ENCODE results near the gene DCDC2C.

The DCDC2C gene

GRCh38 chr2:3738454-3738853, 35.1 kb downstream of the DCDC2C start:
- peaks cover 6% of the 10 kb centered on the region for H3K27me3 Mint-ChIP-seq (ENCODE audit: low read depth)
- H3K4me3 Mint-ChIP-seq, result no peak overlapping the region
- no peaks in the 10 kb centered on the region for H3K36me3 Mint-ChIP-seq (ENCODE audit: low read depth)
- H3K27ac Mint-ChIP-seq, result no peak overlapping the region
- no peaks in the 10 kb centered on the region for H3K4me1 Mint-ChIP-seq (ENCODE audit: low read depth)
- H3K9me3 Mint-ChIP-seq, result no peaks in the 10 kb centered on the region

DNA sequence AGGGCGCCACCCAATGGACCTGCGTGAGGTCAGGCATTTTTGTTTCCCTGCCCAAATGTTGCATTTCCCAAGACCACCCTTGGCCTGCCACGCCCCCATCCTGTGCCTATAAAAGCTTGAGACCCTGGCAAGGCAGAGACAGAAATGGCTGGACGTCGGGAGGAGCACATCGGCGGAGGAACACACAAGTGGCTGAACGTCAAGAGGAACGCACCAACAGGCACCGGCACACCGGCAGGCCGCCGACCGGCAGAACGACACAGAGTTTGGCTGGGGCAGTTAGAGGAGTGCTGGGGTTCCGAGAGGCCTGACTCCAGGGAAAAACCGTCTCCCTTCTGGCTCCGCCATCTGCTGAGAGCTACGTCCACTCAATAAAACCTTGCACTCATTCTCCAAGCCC, 35.9 kb downstream of the DCDC2C start:
- Mint-ChIP-seq H3K27me3 (ENCODE audit: low read depth) (peaks cover 6% of the 10 kb centered on the region), H3K36me3 (ENCODE audit: low read depth) (no peaks in the 10 kb centered on the region), H3K27ac (no peak overlapping the region), H3K9me3 (no peaks in the 10 kb centered on the region), H3K4me3 (no peak overlapping the region), H3K4me1 (ENCODE audit: low read depth) (no peaks in the 10 kb centered on the region)

GRCh38 chr2:3741396-3741795, 38.0 kb downstream of the DCDC2C start:
- no peaks in the 10 kb centered on the region for H3K36me3 Mint-ChIP-seq (ENCODE audit: low read depth)
- no peak overlapping the region for H3K27ac Mint-ChIP-seq
- H3K4me1 Mint-ChIP-seq (ENCODE audit: low read depth), result no peaks in the 10 kb centered on the region
- H3K4me3 Mint-ChIP-seq, result no peak overlapping the region
- H3K9me3 Mint-ChIP-seq, result no peaks in the 10 kb centered on the region
- H3K27me3 Mint-ChIP-seq (ENCODE audit: low read depth), result peaks cover 6% of the 10 kb centered on the region

DNA sequence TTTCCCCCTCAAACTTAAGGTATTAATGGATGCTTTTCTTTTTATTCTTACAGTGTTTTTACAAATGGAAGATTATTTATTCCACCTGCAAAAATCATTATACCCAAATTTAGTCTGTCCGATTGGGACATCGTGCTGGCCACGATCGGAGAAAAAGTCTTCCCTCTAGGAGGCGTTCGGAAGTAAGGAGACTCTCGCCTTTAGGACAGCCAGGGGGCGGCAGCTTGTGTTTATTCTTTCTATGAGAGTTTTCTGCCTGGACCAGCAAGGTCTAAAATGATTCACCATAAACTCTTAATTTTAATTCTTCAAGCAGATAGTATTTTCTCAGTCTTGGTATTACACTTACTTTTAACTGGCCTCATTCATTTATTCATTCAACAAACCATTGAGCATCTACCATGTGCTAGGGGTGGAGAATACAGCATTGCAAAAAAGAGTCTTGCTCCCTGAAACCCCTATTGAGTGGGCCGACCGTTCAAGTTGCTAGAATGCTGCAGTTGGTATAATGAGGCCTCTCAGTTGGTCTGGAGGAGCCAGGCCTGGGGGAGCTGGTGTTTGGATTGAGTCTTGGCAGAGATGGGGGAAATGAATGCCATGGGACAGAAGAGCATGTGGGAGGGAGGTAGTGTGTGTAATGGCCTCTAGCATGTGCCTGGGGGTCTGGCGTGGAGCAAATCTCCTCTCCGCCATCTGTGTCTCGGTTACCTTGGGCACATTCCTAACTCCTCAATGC, 38.7 kb downstream of the DCDC2C start:
- Mint-ChIP-seq H3K9me3 (no peaks in the 10 kb centered on the region), H3K27ac (no peak overlapping the region), H3K4me1 (ENCODE audit: low read depth) (no peaks in the 10 kb centered on the region), H3K27me3 (ENCODE audit: low read depth) (peaks cover 6% of the 10 kb centered on the region), H3K36me3 (ENCODE audit: low read depth) (no peaks in the 10 kb centered on the region), H3K4me3 (no peak overlapping the region)

- Mint-ChIP-seq H3K9me3 (no peaks in the 10 kb centered on the region), H3K36me3 (ENCODE audit: low read depth) (no peaks in the 10 kb centered on the region), H3K27ac (no peak overlapping the region), H3K4me1 (ENCODE audit: low read depth) (no peaks in the 10 kb centered on the region), H3K27me3 (ENCODE audit: low read depth) (peaks cover 6% of the 10 kb centered on the region), H3K4me3 (no peak overlapping the region)
Observed at GRCh38 chr2:3742743-3743508, 39.6 kb downstream of the DCDC2C start.

- Mint-ChIP-seq H3K4me1 (ENCODE audit: low read depth) (no peaks in the 10 kb centered on the region), H3K9me3 (no peaks in the 10 kb centered on the region), H3K4me3 (no peak overlapping the region), H3K27me3 (ENCODE audit: low read depth) (peaks cover 6% of the 10 kb centered on the region), H3K27ac (no peak overlapping the region), H3K36me3 (ENCODE audit: low read depth) (no peaks in the 10 kb centered on the region)
Observed at GRCh38 chr2:3743951-3744555, 40.7 kb downstream of the DCDC2C start.

GRCh38 chr2:3745920-3746319, 42.5 kb downstream of the DCDC2C start:
- Mint-ChIP-seq H3K4me3 (no peak overlapping the region), H3K27ac (no peak overlapping the region), H3K36me3 (ENCODE audit: low read depth) (no peaks in the 10 kb centered on the region), H3K9me3 (no peaks in the 10 kb centered on the region), H3K4me1 (ENCODE audit: low read depth) (no peaks in the 10 kb centered on the region), H3K27me3 (ENCODE audit: low read depth) (peaks cover 6% of the 10 kb centered on the region)

DNA sequence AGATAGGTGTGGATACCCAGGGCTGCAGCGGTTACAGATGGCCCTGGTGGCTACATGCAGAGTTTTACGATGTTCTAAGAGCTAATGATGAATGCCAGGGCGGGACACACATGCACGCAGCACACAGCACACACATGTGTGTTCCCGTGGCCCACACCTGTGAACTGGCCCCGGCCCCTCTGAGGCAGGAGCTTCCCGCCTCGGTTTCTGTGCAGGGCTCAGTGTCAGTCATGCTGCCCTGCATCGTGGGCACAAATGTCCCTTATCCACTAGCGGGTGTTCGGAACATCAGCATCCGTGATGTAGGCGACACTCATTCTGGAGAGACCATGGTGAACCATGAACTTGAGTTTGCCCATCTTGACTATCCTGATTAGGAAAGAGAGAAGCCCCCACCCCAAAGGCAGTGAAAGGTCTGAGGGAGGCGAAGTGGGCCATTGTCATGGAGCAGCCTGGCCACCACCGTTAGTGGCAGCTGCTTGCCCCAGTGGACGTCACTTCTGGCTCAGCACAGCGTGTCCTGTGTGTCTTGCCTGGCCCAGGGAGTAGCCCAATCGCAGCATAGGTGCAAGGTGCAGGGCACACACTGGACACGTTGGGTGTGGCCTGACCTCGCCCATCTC, 43.8 kb downstream of the DCDC2C start:
- H3K36me3 Mint-ChIP-seq (ENCODE audit: low read depth), result no peaks in the 10 kb centered on the region
- H3K27me3 Mint-ChIP-seq (ENCODE audit: low read depth), result no peaks in the 10 kb centered on the region
- no peak overlapping the region for H3K4me3 Mint-ChIP-seq
- H3K9me3 Mint-ChIP-seq, result no peaks in the 10 kb centered on the region
- H3K27ac Mint-ChIP-seq, result no peak overlapping the region
- no peaks in the 10 kb centered on the region for H3K4me1 Mint-ChIP-seq (ENCODE audit: low read depth)

- H3K9me3 Mint-ChIP-seq, result no peaks in the 10 kb centered on the region
- no peak overlapping the region for H3K4me3 Mint-ChIP-seq
- H3K27ac Mint-ChIP-seq, result no peak overlapping the region
Observed at GRCh38 chr2:3747826-3748225, 44.5 kb downstream of the DCDC2C start.

DNA sequence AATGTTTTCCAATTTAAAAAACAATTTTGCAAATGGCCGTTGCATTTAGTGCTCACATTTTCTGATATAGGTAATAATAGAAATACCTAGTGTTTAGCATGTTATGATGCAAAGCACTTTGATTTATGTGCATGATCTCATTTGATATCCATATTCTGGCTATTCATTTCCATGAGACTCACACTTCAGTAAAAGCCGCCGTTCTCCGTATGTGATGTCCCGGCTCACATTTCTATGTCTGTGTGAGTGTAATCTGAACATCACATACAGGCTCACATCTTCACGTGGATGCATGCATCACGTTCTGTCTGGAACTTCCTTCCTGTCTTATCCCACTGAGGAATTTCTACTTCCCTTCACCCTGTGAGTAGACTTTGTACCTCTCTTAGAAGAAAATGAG, 45.8 kb downstream of the DCDC2C start:
- Mint-ChIP-seq H3K27ac (no peak overlapping the region), H3K36me3 (ENCODE audit: low read depth) (no peaks in the 10 kb centered on the region), H3K4me3 (no peak overlapping the region), H3K9me3 (no peaks in the 10 kb centered on the region), H3K4me1 (ENCODE audit: low read depth) (no peaks in the 10 kb centered on the region), H3K27me3 (ENCODE audit: low read depth) (no peaks in the 10 kb centered on the region)

More at GRCh38 chr2:3747826-3748225, 44.5 kb downstream of the DCDC2C start:
- Mint-ChIP-seq H3K36me3 (ENCODE audit: low read depth) (no peaks in the 10 kb centered on the region), H3K27me3 (ENCODE audit: low read depth) (no peaks in the 10 kb centered on the region), H3K4me1 (ENCODE audit: low read depth) (no peaks in the 10 kb centered on the region)

GRCh38 chr2:3751251-3751650, 47.9 kb downstream of the DCDC2C start:
- H3K4me1 Mint-ChIP-seq (ENCODE audit: low read depth), result no peaks in the 10 kb centered on the region
- no peaks in the 10 kb centered on the region for H3K27me3 Mint-ChIP-seq (ENCODE audit: low read depth)
- H3K36me3 Mint-ChIP-seq (ENCODE audit: low read depth), result no peaks in the 10 kb centered on the region
- no peak overlapping the region for H3K27ac Mint-ChIP-seq
- H3K9me3 Mint-ChIP-seq, result peaks cover 4% of the 10 kb centered on the region
- H3K4me3 Mint-ChIP-seq, result no peak overlapping the region

DNA sequence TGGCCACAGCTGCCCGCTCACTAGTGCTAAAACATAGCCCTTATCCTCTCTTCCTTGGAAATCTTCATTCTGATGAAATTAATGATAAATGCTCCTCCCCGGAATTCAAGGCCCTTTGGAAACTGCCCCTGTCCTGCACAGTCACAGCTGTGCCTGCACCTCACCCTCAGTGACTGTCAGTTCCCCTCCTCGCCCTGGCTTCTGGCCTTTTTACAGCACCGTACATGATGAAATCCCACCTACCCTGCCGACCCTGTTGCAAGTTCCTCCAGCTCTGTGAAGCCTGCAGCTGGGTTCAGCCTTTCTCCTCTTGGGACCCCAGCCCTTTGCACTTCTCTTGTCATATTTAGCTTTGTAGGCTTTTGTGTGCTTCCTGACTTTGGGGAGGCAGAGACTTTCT, 48.4 kb downstream of the DCDC2C start:
- H3K4me3 Mint-ChIP-seq, result no peak overlapping the region
- no peaks in the 10 kb centered on the region for H3K4me1 Mint-ChIP-seq (ENCODE audit: low read depth)
- no peaks in the 10 kb centered on the region for H3K27me3 Mint-ChIP-seq (ENCODE audit: low read depth)
- H3K27ac Mint-ChIP-seq, result no peak overlapping the region
- peaks cover 4% of the 10 kb centered on the region for H3K9me3 Mint-ChIP-seq
- H3K36me3 Mint-ChIP-seq (ENCODE audit: low read depth), result no peaks in the 10 kb centered on the region

DNA sequence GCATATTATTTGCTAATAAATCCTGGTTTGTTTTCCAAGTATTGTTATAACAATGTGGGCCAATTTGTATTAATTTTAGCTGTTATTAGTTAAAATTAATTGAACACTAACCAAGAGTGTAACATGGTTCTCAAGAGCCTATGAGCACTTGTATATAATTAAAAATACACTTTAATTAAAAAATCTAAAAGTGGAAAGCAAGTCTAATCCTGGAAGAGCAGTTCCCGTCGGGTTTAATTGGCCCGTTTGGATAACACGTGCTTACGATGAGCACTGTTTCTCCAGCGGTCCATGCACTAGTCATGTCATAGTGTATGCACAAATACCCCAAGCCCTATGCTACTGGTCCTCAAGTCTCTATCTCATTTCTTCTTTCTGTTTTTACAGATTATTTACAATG, 49.0 kb downstream of the DCDC2C start:
- Mint-ChIP-seq H3K9me3 (peaks cover 4% of the 10 kb centered on the region), H3K27me3 (ENCODE audit: low read depth) (no peaks in the 10 kb centered on the region), H3K4me3 (no peak overlapping the region), H3K36me3 (ENCODE audit: low read depth) (no peaks in the 10 kb centered on the region), H3K27ac (no peak overlapping the region), H3K4me1 (ENCODE audit: low read depth) (no peaks in the 10 kb centered on the region)

- Mint-ChIP-seq H3K9me3 (peaks cover 4% of the 10 kb centered on the region), H3K27ac (no peak overlapping the region), H3K4me3 (no peak overlapping the region), H3K36me3 (ENCODE audit: low read depth) (no peaks in the 10 kb centered on the region), H3K27me3 (ENCODE audit: low read depth) (no peaks in the 10 kb centered on the region), H3K4me1 (ENCODE audit: low read depth) (no peaks in the 10 kb centered on the region)
Observed at GRCh38 chr2:3753561-3753960, 50.2 kb downstream of the DCDC2C start.

GRCh38 chr2:3754280-3754679, 50.9 kb downstream of the DCDC2C start:
- Mint-ChIP-seq H3K9me3 (peaks cover 4% of the 10 kb centered on the region), H3K27ac (no peak overlapping the region), H3K27me3 (ENCODE audit: low read depth) (no peaks in the 10 kb centered on the region), H3K4me3 (no peak overlapping the region), H3K4me1 (ENCODE audit: low read depth) (no peaks in the 10 kb centered on the region), H3K36me3 (ENCODE audit: low read depth) (no peaks in the 10 kb centered on the region)

Data from T-helper 1 cell treated with Interleukin-12 subunit alpha and Interleukin-12 subunit beta and Interleukin-4 antibody, amounts not matched to agents 30 μg/mL and 1 μg/mL, for 36 hours (primary cell).